NT2/D1 (cell line): Measurements from ENCODE around the gene GOLPH3.

Source experiments
- SUZ12 ChIP-seq: IDR thresholded peaks from 2 replicates; pipeline ENCODE4 v1.6.1; 2011; ENCODE audit not compliant: insufficient read length, insufficient read depth; ENCODE audit errors: extremely low read depth
- ZNF274 ChIP-seq: IDR thresholded peaks from 2 replicates; pipeline ENCODE4 v1.6.1; 2011; ENCODE audit warnings: mild to moderate bottlenecking, low read depth, low read length

DNA sequence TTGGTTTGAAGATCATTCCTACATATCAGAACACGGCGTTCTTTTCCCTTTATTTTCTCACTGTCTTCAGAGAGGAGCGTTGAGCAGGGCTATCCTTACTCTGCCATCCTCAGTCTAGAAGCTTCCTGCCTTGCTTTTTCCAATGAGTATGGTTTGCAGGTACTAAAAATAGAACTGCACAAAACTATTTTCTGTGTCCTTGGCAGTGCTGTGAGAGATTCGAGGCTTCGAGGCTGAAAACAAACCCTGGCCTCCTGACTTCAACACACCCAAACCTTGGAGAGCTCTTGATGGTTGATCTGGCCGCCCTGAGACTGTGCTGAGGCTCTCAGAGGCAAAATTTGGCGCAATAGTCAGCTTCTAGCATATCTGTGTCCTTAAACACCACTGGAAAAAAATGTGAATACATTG lies 78.9 kb downstream of the GOLPH3 start:
- TF ChIP-seq ZNF274 (no peak), SUZ12 (no peak)
